K562 (cell line): ENCODE data around the gene LTBP1. TPM values are rescaled to one million over a fixed set of nuclear protein-coding genes. Genes with fewer than 3 reads are reported as not detected.

Experiments
- ATAC-seq: fragments of 200-7000 bp; cut with Tn5 transposase; 3 replicates; pipeline ENCODE4 v1.9.1; 2020; ENCODE audit warnings: moderate library complexity
- BruUV-seq: library from RNA; stranded (reverse); fragments of 400-500 nt; replicated peaks from 2 replicates; lab custom pipeline; 2021; lab: Mats Ljungman, UMichigan
- CTCF ChIA-PET: fragments of 300-600 bp; formaldehyde crosslinking; extraction: SDS; loops from one replicate; lab custom pipeline; 2021; ENCODE audit warnings: low intra/inter-chr PET ratio; lab: Yijun Ruan, JAX
- POLR2A ChIA-PET: fragments of 300-600, 350-650 bp; sonication (Branson Sonifier 250); formaldehyde crosslinking; extraction: SDS; loops from one replicate; lab custom pipeline; 2021; ENCODE audit warnings: antibody characterized with exemption, inconsistent platforms; lab: Yijun Ruan, JAX
- DNase-seq, 4 experiments: peaks; one replicate each; pipeline versions ENCODE4 v3.0.0 to v3.0.0-alpha.2; 2011 to 2018; ENCODE audit warnings: low spot score in 3 of 4, mixed read lengths in 3 of 4; ENCODE audit errors: extremely low read depth in 1 of 4
- FAIRE-seq: peaks from 2 replicates; lab custom pipeline; 2011; peaks lifted over from hg19 to GRCh38; lab: Jason Lieb, UNC
- H2AFZ ChIP-seq: 2 replicates; pipeline ENCODE4 v1.6.0; 2011; ENCODE audit warnings: low read depth, low read length, control low read depth, inconsistent platforms
- H3K27ac ChIP-seq: fragments of 200-600 bp; 3 replicates; pipeline ENCODE4 v1.8.0; 2011; ENCODE audit warnings: low read depth, mild to moderate bottlenecking, control low read depth, inconsistent platforms, low read length, moderate library complexity, mixed read lengths; ENCODE audit errors: extremely low read depth
- H3K27me3 ChIP-seq, 2 experiments: fragments of 300-600 bp in 1 of 2; 2 replicates in 1 of 2; 3 replicates in 1 of 2; pipeline versions ENCODE4 v1.6.0 to v1.8.0; 2011; ENCODE audit warnings: inconsistent platforms in 2 of 2, low read length in 2 of 2, mild to moderate bottlenecking in 1 of 2, mixed read lengths in 1 of 2, moderate library complexity in 1 of 2; ENCODE audit not compliant: control insufficient read depth in 2 of 2, insufficient read depth in 2 of 2
- H3K36me3 ChIP-seq: fragments of 300-600 bp; 3 replicates; pipeline ENCODE4 v1.8.0; 2011; ENCODE audit warnings: mild to moderate bottlenecking, low read length, inconsistent platforms; ENCODE audit not compliant: control insufficient read depth, insufficient read depth
- H3K4me1 ChIP-seq, 2 experiments: fragments of 200-600 bp in 1 of 2; replicated peaks in 1 of 2; 2 replicates in 1 of 2; 3 replicates in 1 of 2; pipeline versions ENCODE4 v1.5.1 to v1.8.0; 2011; ENCODE audit warnings: inconsistent platforms in 2 of 2, low read length in 2 of 2, mild to moderate bottlenecking in 1 of 2, mixed read lengths in 1 of 2, moderate library complexity in 1 of 2; ENCODE audit not compliant: control insufficient read depth in 2 of 2, insufficient read depth in 2 of 2
- H3K4me2 ChIP-seq: 2 replicates; pipeline ENCODE4 v1.6.1; 2011; ENCODE audit warnings: low read length, control low read depth, inconsistent platforms, mixed read lengths; ENCODE audit not compliant: insufficient read depth
- H3K4me3 ChIP-seq: fragments of 200-600 bp; sonication (generic), shearing (Covaris generic); 2 replicates; pipeline ENCODE4 v1.5.1; 2016; ENCODE audit warnings: control low read depth, inconsistent platforms
- H3K79me2 ChIP-seq: fragments of 200-600 bp; 3 replicates; pipeline ENCODE4 v1.8.0; 2011; ENCODE audit warnings: low read length, inconsistent platforms; ENCODE audit not compliant: control insufficient read depth, insufficient read depth
- H3K9ac ChIP-seq, 2 experiments: 2 replicates each; pipeline versions ENCODE4 v1.6.0 to v1.6.1; 2011; ENCODE audit warnings: low read depth in 2 of 2, low read length in 2 of 2, control low read depth in 1 of 2, inconsistent platforms in 1 of 2, mild to moderate bottlenecking in 1 of 2, mixed read lengths in 1 of 2; ENCODE audit not compliant: insufficient read depth in 1 of 2
- H3K9me1 ChIP-seq: one replicate; pipeline ENCODE4 v1.6.0; 2011; ENCODE audit warnings: inconsistent platforms, mild to moderate bottlenecking, low read length, moderate library complexity; ENCODE audit not compliant: control insufficient read depth, insufficient read depth
- H3K9me3 ChIP-seq: replicated peaks from 2 replicates; pipeline ENCODE4 v1.5.1; 2011; ENCODE audit warnings: low read depth, low read length, inconsistent platforms; ENCODE audit not compliant: control insufficient read depth, insufficient read depth
- H4K20me1 ChIP-seq: replicated peaks from 2 replicates; pipeline ENCODE4 v1.6.1; 2011; ENCODE audit warnings: low read length, inconsistent platforms, mixed read lengths; ENCODE audit not compliant: control insufficient read depth, insufficient read depth
- DMBX1 ChIP-seq: fragments of 250-450 bp; sonication (Bioruptor Pico); IDR thresholded peaks from 2 replicates; pipeline ENCODE4 v1.8.0; 2022; ENCODE audit warnings: inconsistent platforms, mild to moderate bottlenecking, moderate library complexity, borderline replicate concordance
- EHMT2 ChIP-seq: fragments of 450-650 bp; IDR thresholded peaks from 2 replicates; pipeline ENCODE4 v1.6.1; 2018; ENCODE audit warnings: antibody characterized with exemption
- ELF4 ChIP-seq: fragments of 450-650 bp; formaldehyde crosslinking; IDR thresholded peaks from 2 replicates; pipeline ENCODE4 v1.4.0; 2022; ENCODE audit warnings: missing genetic modification characterization
- MIER1 ChIP-seq: fragments of 450-650 bp; IDR thresholded peaks from 2 replicates; pipeline ENCODE4 v1.6.1; 2016; ENCODE audit warnings: antibody characterized with exemption, mild to moderate bottlenecking, low read depth
- POLR2H ChIP-seq: IDR thresholded peaks from 2 replicates; pipeline ENCODE4 v1.6.1; 2016; ENCODE audit warnings: missing genetic modification characterization, low read depth, mild to moderate bottlenecking, control low read depth, missing compliant biosample characterization, moderate library complexity
- TCF7L2 ChIP-seq: fragments of 150-350 bp; IDR thresholded peaks from 2 replicates; pipeline ENCODE4 v1.6.1; 2016; ENCODE audit warnings: low read depth, mild to moderate bottlenecking, low read length, moderate library complexity
- ZKSCAN3 ChIP-seq: fragments of 250-450 bp; sonication (Bioruptor Pico); IDR thresholded peaks from 2 replicates; pipeline ENCODE4 v1.4.0; 2020
- WGBS: fragments of 100-300 bp; shearing (Covaris generic); methylation state at CpG from one replicate; pipeline ENCODE4 v1.1.6; 2016; ENCODE audit warnings: low coverage, mixed read lengths; ENCODE audit not compliant: insufficient coverage; ENCODE audit errors: missing lambda C conversion rate; 5-methylcytosine and 5-hydroxymethylcytosine counted together
- in situ Hi-C: fragments of 300-500 bp; cut with MboI; formaldehyde crosslinking; loops from 4 replicates; pipeline ENCODE4 v1.15.0; 2018; ENCODE audit warnings: inconsistent platforms, mixed read lengths
- intact Hi-C: fragments of 100-400 bp; cut with micrococcal nuclease; formaldehyde crosslinking; loops from 2 replicates; pipeline ENCODE4 v1.14.2; 2022
- polyA plus RNA-seq, 8 experiments: library from polyadenylated mRNA; depleted of rRNA in 4 of 8; stranded (reverse) in 5 of 8; unstranded in 3 of 8; fragments of >200 nt; fragmentation: Nextera tagmentation in 2 of 8; fragmentation: Illumina TruSeq in 1 of 8; extraction: Ambion mirVana in 2 of 8; extraction: Trizol in 1 of 8; gene quantifications; 2 replicates each; pipeline versions ENCODE4 v1.2.1 to v1.2.3, GENCODE V29; 2011 to 2014; ENCODE audit warnings: inconsistent platforms in 1 of 8, missing spikeins in 1 of 8
- total RNA-seq, 7 experiments: library from RNA; depleted of rRNA in 6 of 7; stranded (reverse); fragments of >200 nt in 6 of 7; fragmentation: Illumina TruSeq in 2 of 7; extraction: Trizol in 2 of 7; gene quantifications; 2 replicates each; pipeline versions ENCODE4 v1.2.1 to v1.2.3, GENCODE V29; 2011 to 2021; ENCODE audit warnings: low replicate concordance in 1 of 7

Gene LTBP1
- total and polyA plus RNA-seq, 9 of the 15 experiments (the other 6 are each of a cell fraction or from before 2014, with no cell fraction given): 3.6 to 16.4 (median 8.5) TPM

DNA sequence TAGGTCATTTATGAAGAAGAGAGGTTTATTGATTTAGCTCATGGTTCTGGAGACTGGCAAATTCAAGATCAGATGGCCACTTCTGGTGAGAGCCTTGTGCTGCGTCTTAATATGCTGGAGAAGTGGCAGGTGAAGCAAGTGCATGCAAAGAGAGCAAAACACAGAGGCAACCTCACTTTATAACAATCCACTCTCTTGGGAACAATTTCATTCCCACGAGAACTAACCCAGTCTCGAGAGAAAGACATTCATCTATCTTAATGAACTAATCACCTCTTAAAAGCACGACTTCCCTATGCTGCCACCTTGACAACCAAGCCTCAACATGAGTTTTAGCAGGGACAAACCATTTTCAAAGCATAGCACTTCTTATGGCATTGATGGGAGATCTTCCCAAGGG is 343.2 kb downstream of the LTBP1 start:
- intact Hi-C loops: no loop called here
- no TSS peak for BruUV-seq
- H3K4me1 ChIP-seq: peaks cover 0 to 6% of the 10 kb centered on the region in 2 experiments; a peak in 1 of 5 replicates
- H4K20me1 ChIP-seq: no peaks in the 10 kb centered on the region
- DNase-seq (no peak), ATAC-seq (no peak), FAIRE-seq (no peak)
- in situ Hi-C loops: no loop called here
- no peak overlapping the region for H3K9ac ChIP-seq
- no peak overlapping the region for H3K4me2 ChIP-seq
- H3K9me3 ChIP-seq: no peaks in the 10 kb centered on the region
- H3K36me3 ChIP-seq: no peaks in the 10 kb centered on the region
- no peaks in the 10 kb centered on the region for H3K27me3 ChIP-seq
- no peaks in the 10 kb centered on the region for H3K79me2 ChIP-seq
- 29% methylated on average over 4 of the region's 4 CpGs for WGBS
- H2AFZ ChIP-seq: no peak overlapping the region
- ChIA-PET POLR2A (no interaction called here), CTCF (no interaction called here)
- H3K4me3 ChIP-seq: no peak overlapping the region
- H3K9me1 ChIP-seq: no peaks in the 10 kb centered on the region
- H3K27ac ChIP-seq: no peak overlapping the region
- TF ChIP-seq ELF4 (CRISPR knock-in tag): no peak
- TF ChIP-seq TCF7L2: no peak
- no peak for TF ChIP-seq ZKSCAN3
- no peak for TF ChIP-seq MIER1
- no peak for TF ChIP-seq EHMT2
- TF ChIP-seq DMBX1 (CRISPR knock-in tag): no peak
- no peak for TF ChIP-seq POLR2H (tag)
